ENCODE measurements around the gene AMOTL1. TPM values are rescaled to one million over a fixed set of nuclear protein-coding genes. Genes with fewer than 3 reads are reported as not detected.
A peak's percentile ranks its signal among the peaks of the same experiment; 100 is the strongest.

AMOTL1 gene
- total RNA-seq, 1 experiment from 2014 or later = 76.6 TPM

DNA sequence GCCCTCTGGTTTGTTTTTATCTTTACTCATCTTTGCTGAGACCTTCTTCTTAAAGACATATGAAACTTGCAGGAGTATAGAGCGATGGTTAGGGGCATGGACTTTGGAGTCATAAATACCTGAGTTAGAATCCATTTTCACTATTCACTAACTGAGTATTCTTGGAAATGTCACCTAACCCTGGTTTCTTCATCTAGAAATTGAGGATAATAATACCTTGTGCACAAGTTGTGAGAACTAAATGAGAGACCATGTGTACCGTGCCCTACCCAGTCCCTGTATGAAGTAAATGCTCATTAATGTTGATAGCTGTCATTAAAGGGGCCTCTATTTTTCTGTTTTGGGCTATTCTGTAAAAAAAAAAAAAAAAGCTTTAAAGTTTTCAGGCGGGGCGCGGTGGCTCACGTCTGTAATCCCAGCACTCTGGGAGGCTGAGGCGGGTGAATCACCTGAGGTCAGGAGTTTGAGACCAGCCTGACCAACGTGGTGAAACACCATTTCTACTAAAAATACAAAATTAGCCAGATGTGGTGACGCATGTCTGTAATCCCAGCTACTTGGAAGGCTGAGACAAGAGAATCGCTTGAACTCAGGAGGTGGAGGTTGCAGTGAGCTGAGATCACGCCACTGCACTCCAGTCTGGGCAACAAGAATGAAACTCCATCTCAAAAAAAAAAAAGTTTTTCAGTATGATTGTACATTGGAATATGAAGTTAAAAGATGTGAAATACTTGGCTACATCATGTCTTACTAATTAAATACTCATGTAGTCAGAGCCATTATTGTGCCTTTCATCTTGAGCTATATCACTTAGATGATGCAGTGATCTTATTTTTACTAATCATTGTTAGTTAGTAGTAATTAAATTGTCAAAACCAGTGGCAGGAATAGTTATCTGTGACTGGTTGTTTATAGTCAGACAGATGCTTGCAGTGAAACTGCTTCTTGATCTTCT, 95.0 kb downstream of the AMOTL1 start:
- Mint-ChIP-seq H3K27ac (ENCODE audit: low read depth, unreplicated experiment) (peak overlapping the region; percentile 27), H3K4me1 (ENCODE audit: insufficient read depth, unreplicated experiment) (no peaks in the 10 kb centered on the region), H3K9me3 (ENCODE audit: unreplicated experiment) (no peaks in the 10 kb centered on the region), H3K27me3 (ENCODE audit: insufficient read depth, unreplicated experiment) (no peaks in the 10 kb centered on the region), H3K4me3 (ENCODE audit: unreplicated experiment) (no peak overlapping the region), H3K36me3 (ENCODE audit: insufficient read depth, unreplicated experiment) (peaks cover 86% of the 10 kb centered on the region)
- TF ChIP-seq, protein P1, sequence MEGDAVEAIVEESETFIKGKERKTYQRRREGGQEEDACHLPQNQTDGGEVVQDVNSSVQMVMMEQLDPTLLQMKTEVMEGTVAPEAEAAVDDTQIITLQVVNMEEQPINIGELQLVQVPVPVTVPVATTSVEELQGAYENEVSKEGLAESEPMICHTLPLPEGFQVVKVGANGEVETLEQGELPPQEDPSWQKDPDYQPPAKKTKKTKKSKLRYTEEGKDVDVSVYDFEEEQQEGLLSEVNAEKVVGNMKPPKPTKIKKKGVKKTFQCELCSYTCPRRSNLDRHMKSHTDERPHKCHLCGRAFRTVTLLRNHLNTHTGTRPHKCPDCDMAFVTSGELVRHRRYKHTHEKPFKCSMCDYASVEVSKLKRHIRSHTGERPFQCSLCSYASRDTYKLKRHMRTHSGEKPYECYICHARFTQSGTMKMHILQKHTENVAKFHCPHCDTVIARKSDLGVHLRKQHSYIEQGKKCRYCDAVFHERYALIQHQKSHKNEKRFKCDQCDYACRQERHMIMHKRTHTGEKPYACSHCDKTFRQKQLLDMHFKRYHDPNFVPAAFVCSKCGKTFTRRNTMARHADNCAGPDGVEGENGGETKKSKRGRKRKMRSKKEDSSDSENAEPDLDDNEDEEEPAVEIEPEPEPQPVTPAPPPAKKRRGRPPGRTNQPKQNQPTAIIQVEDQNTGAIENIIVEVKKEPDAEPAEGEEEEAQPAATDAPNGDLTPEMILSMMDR (IDR thresholded peaks at IDR 0.05; ENCODE audit: unreplicated experiment) = no peak
- no peak for DNase-seq (ENCODE audit: unreplicated experiment)
- ChIA-PET CTCF (interaction anchor here (0.6 to 1.4 kb wide), 4 partner anchors 20 to 1439 kb away, joined by 3 to 7 read pairs (median 4); no protein-coding TSS in a partner anchor), POLR2A (interaction anchor here (0.7 to 1.0 kb wide), 2 partner anchors 9 to 117 kb away, joined by 3 read pairs; no protein-coding TSS in a partner anchor)
- no TSS peak for BruUV-seq (replicated peaks)
- intact Hi-C loops (cut with micrococcal nuclease) = no loop called here

DNA sequence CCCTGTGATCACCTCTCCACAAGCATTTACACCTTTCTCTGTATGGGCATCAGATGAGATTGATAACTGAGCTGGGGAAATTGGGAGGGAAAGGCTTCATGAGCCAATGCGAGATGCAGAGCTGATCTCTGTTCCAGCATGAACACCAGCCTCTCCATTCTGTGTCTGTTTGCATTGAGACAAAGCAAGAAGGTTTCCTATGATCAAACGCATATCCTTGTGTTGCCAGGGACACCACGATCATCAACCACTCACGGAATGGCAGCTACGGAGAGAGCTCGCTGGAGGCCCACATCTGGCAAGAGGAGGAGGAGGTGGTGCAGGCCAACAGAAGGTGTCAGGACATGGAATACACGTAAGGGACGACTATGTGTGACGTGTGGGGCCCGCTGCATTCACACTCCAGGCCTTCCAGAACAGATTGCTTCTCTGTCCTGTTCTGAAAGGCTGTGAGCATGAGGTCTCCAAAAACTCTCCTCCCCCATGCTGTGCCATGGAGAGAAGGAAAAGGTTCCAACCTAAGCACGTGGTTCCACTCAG, 96.4 kb downstream of the AMOTL1 start:
- Mint-ChIP-seq H3K27ac (ENCODE audit: low read depth, unreplicated experiment) (no peak overlapping the region), H3K9me3 (ENCODE audit: unreplicated experiment) (no peaks in the 10 kb centered on the region), H3K4me1 (ENCODE audit: insufficient read depth, unreplicated experiment) (no peaks in the 10 kb centered on the region), H3K4me3 (ENCODE audit: unreplicated experiment) (no peak overlapping the region), H3K36me3 (ENCODE audit: insufficient read depth, unreplicated experiment) (peaks cover 87% of the 10 kb centered on the region), H3K27me3 (ENCODE audit: insufficient read depth, unreplicated experiment) (no peaks in the 10 kb centered on the region)
- TF ChIP-seq, protein P1 (IDR thresholded peaks at IDR 0.05; ENCODE audit: unreplicated experiment) = no peak
- DNase-seq (ENCODE audit: unreplicated experiment) = no peak
- intact Hi-C loops (cut with micrococcal nuclease) = no loop called here
- CTCF ChIA-PET = interaction anchor here (0.6 kb wide), 1 partner anchor 118 kb away, joined by 3 read pairs; no protein-coding TSS in a partner anchor
- BruUV-seq (replicated peaks) = no TSS peak
- POLR2A ChIA-PET = interaction anchor here (0.7 to 1.0 kb wide), 2 partner anchors 10 to 88 kb away, joined by 3 read pairs; no protein-coding TSS in a partner anchor

DNA sequence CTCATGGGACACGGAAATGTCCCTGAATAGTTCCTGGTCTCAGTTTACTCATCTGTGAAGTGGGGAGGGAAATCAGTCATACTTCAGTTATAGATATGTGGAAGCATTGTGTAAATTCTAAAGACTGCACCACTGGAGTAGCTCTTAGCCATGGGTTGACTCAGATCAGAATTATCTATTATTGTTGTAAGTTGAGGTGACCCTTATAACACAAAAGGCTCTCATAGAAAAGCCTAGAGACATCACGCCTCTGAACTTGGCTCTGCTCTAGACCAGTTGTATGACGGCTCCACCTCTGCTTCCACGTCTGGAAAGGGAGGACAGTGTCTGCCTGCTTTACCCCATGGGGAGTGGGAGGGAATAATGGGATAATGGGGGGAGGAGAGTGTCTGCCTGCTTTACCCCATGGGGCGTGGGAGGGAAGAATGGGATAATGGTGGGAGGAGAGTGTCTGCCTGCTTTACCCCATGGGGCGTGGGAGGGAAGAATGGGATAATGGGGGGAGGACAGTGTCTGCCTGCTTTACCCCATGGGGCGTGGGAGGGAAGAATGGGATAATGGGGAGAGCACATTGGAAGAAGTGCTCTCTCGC, 98.2 kb downstream of the AMOTL1 start:
- Mint-ChIP-seq H3K36me3 (ENCODE audit: insufficient read depth, unreplicated experiment) (peaks cover 94% of the 10 kb centered on the region), H3K4me1 (ENCODE audit: insufficient read depth, unreplicated experiment) (no peaks in the 10 kb centered on the region), H3K9me3 (ENCODE audit: unreplicated experiment) (no peaks in the 10 kb centered on the region), H3K4me3 (ENCODE audit: unreplicated experiment) (no peak overlapping the region), H3K27ac (ENCODE audit: low read depth, unreplicated experiment) (no peak overlapping the region), H3K27me3 (ENCODE audit: insufficient read depth, unreplicated experiment) (no peaks in the 10 kb centered on the region)
- POLR2A ChIA-PET = no interaction called here
- TF ChIP-seq, protein P1 (IDR thresholded peaks at IDR 0.05; ENCODE audit: unreplicated experiment) = no peak
- CTCF ChIA-PET = interaction anchor here (0.7 to 2.3 kb wide), 3 partner anchors 11 to 243 kb away, joined by 4 to 7 read pairs (median 4); no protein-coding TSS in a partner anchor
- intact Hi-C loops (cut with micrococcal nuclease) = no loop called here
- no peak for DNase-seq (ENCODE audit: unreplicated experiment)
- no TSS peak for BruUV-seq (replicated peaks)

Data from MCF 10A (cell line).